GM21526 (cell line): ENCODE measurements around the gene IRGM.

ENCODE experiments used
- ATAC-seq: cut with Tn5 transposase; IDR thresholded peaks from one replicate; pipeline ENCODE4 v1.9.1; 2021; ENCODE audit warnings: moderate library complexity; ENCODE audit not compliant: unreplicated experiment, low FRiP score

Gene IRGM

GRCh38 chr5:150895431-150896428, 49.4 kb downstream of the IRGM start:
- ATAC-seq, result no peak
